PC-9 (cell line): ENCODE data around the gene SGCE. TPM values are rescaled to one million over a fixed set of nuclear protein-coding genes. Genes with fewer than 3 reads are reported as not detected.

Experiments
- BruUV-seq: library from RNA; stranded (reverse); fragments of 400-500 nt; replicated peaks from 2 replicates; lab custom pipeline; 2021; lab: Mats Ljungman, UMichigan
- CTCF ChIA-PET: fragments of 300-600 bp; sonication (Branson Sonifier 250); formaldehyde crosslinking; loops from one replicate; lab custom pipeline; 2022; ENCODE audit warnings: antibody characterized with exemption; lab: Charles Lee
- POLR2A ChIA-PET: fragments of 300-600 bp; sonication (Branson Sonifier 250); formaldehyde crosslinking; loops from one replicate; lab custom pipeline; 2022; ENCODE audit warnings: antibody characterized with exemption; ENCODE audit not compliant: unreplicated experiment; lab: Charles Lee
- DNase-seq, 2 experiments: peaks; one replicate each; pipeline versions ENCODE4 v3.0.0 to v3.0.0-alpha.2; 2015 to 2022; ENCODE audit warnings: mixed read lengths in 1 of 2
- H2AFZ ChIP-seq: fragments of 200-600 bp; sonication (generic); 2 replicates; pipeline ENCODE4 v1.8.1; 2017; ENCODE audit warnings: antibody characterized with exemption
- H3F3A ChIP-seq: fragments of 200-600 bp; sonication (generic); 2 replicates; pipeline ENCODE4 v1.8.1; 2017; ENCODE audit warnings: antibody characterized with exemption, mild to moderate bottlenecking, low read depth; ENCODE audit not compliant: insufficient read depth
- H3K27ac ChIP-seq: fragments of 200-600 bp; sonication (generic); 2 replicates; pipeline ENCODE4 v1.6.1; 2016; ENCODE audit warnings: mixed run types
- H3K27me3 ChIP-seq: fragments of 200-600 bp; sonication (generic); 2 replicates; pipeline ENCODE4 v1.6.1; 2016; ENCODE audit warnings: low read depth, mixed run types; ENCODE audit not compliant: insufficient read depth
- H3K36me3 ChIP-seq: fragments of 200-600 bp; sonication (generic); 2 replicates; pipeline ENCODE4 v1.6.1; 2016; ENCODE audit warnings: low read depth, mixed run types
- H3K4me1 ChIP-seq: fragments of 200-600 bp; sonication (generic); replicated peaks from 2 replicates; pipeline ENCODE4 v1.6.1; 2016; ENCODE audit warnings: mixed run types; ENCODE audit not compliant: insufficient read depth
- H3K4me2 ChIP-seq: fragments of 200-600 bp; sonication (generic); 2 replicates; pipeline ENCODE4 v1.6.1; 2017; ENCODE audit warnings: mixed run types
- H3K4me3 ChIP-seq: fragments of 200-600 bp; sonication (generic); 2 replicates; pipeline ENCODE4 v1.6.1; 2016; ENCODE audit warnings: mixed run types
- H3K79me2 ChIP-seq: fragments of 200-600 bp; sonication (generic); 2 replicates; pipeline ENCODE4 v1.6.1; 2017; ENCODE audit warnings: low read depth, mixed run types
- H3K9me2 ChIP-seq: fragments of 200-600 bp; sonication (generic); 2 replicates; pipeline ENCODE4 v1.8.1; 2017; ENCODE audit warnings: mild to moderate bottlenecking; ENCODE audit not compliant: insufficient read depth
- H3K9me3 ChIP-seq: fragments of 200-600 bp; sonication (generic); 2 replicates; pipeline ENCODE4 v1.8.1; 2016; ENCODE audit warnings: low read depth; ENCODE audit not compliant: insufficient read depth
- H4K20me1 ChIP-seq: fragments of 200-600 bp; sonication (generic); 2 replicates; pipeline ENCODE4 v1.8.1; 2017; ENCODE audit not compliant: insufficient read depth
- CTCF ChIP-seq: fragments of 200-600 bp; sonication (generic); conservative IDR thresholded peaks from 2 replicates; pipeline ENCODE4 v1.6.1; 2017; ENCODE audit warnings: mixed run types, antibody characterized with exemption, mild to moderate bottlenecking, moderate library complexity
- EZH2 ChIP-seq: fragments of 200-600 bp; sonication (generic); IDR thresholded peaks from 2 replicates; pipeline ENCODE4 v1.8.0; 2017; ENCODE audit warnings: antibody characterized with exemption, low read depth
- intact Hi-C: fragments of 100-400 bp; cut with micrococcal nuclease; formaldehyde crosslinking; loops from one replicate; pipeline ENCODE4 v1.10.0; 2022; ENCODE audit not compliant: unreplicated experiment
- total RNA-seq: library from RNA; stranded (reverse); gene quantifications from 2 replicates; pipeline ENCODE4 v1.2.3, GENCODE V29; 2021

SGCE gene
- total RNA-seq, 1 experiment from 2014 or later = 37.7 TPM

DNA sequence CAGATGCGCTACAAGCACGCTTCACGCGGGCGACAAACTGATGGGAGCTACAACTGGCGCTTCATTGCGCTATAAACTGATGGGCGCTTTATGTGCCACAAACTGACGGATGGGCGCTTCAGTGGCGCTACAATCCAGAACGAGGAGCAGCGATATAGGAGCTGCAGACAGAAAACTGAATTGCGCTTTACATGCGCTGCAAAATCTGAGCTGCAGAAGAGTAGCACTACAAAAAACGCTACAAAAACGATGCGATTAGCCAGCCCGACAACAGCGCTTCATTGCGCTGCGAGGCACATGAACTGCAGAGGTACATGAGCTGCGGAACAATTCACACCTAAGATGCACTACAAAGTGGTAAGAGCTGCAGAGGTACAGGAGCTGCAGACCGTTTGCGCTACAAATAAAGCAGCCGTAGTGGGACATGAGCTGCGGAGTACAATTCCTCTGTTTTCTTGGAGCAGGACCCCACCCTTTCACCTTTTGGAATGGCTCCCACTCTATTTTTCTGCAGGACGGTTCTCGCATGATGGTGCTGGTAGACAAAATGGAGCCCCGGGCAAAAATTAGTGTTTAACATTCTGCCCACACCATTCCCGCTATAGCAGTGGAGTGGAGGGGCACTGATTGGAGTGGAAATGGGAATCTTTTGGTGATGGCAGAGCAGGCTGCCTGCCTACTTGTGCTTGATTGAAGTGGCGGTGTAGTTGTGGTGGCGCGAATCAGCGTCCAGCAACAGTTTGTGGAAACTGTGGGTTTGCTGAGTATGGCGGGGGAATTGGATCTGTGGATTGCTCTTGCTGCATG is 1.2 kb upstream of the SGCE start:
- Histone ChIP-seq H3K4me1 (peaks cover 19% of the 10 kb centered on the region), H3K36me3 (no peaks in the 10 kb centered on the region), H3K9me3 (no peaks in the 10 kb centered on the region; the same call in 1 of the 2 replicates), H3F3A (peaks cover 18% of the 10 kb centered on the region), H3K27ac (no peak overlapping the region), H4K20me1 (no peaks in the 10 kb centered on the region), H3K9me2 (no peaks in the 10 kb centered on the region), H2AFZ (peak overlapping the region; percentile 64; the same call in 1 of the 2 replicates), H3K27me3 (no peaks in the 10 kb centered on the region), H3K4me3 (peak overlapping the region; percentile 94; the same call in 1 of the 2 replicates), H3K79me2 (peaks cover 16% of the 10 kb centered on the region), H3K4me2 (peak overlapping the region; percentile 51)
- intact Hi-C loops = loop anchor here (1.0 to 10.0 kb wide), 7 partner anchors 40 to 588 kb away; no protein-coding TSS in a partner anchor
- CTCF ChIA-PET = interaction anchor here (0.6 to 1.0 kb wide), 3 partner anchors 78 to 322 kb away, joined by 3 to 4 read pairs (median 4); no protein-coding TSS in a partner anchor
- POLR2A ChIA-PET = no interaction called here
- BruUV-seq = no TSS peak
- DNase-seq = peak in 1 of 2 experiments; percentile 3
- no peak for TF ChIP-seq EZH2
- TF ChIP-seq CTCF = no peak

- H3K36me3 ChIP-seq = no peaks in the 10 kb centered on the region
- ChIA-PET CTCF (interaction anchor here (0.6 to 1.3 kb wide), 4 partner anchors 77 to 543 kb away, joined by 3 to 4 read pairs (median 4); no protein-coding TSS in a partner anchor), POLR2A (no interaction called here)
- no peak overlapping the region for H3K27ac ChIP-seq
- no peaks in the 10 kb centered on the region for H3K9me2 ChIP-seq
- TF ChIP-seq CTCF (no peak), EZH2 (no peak)
- peaks cover 18% of the 10 kb centered on the region for H3F3A ChIP-seq
- BruUV-seq = TSS peak; percentile 86
- peaks cover 16% of the 10 kb centered on the region for H3K79me2 ChIP-seq
- H3K4me2 ChIP-seq = peak overlapping the region; percentile 51
- H3K27me3 ChIP-seq = no peaks in the 10 kb centered on the region
- DNase-seq = no peak
- peak overlapping the region; percentile 64; the same call in 1 of the 2 replicates for H2AFZ ChIP-seq
- no peaks in the 10 kb centered on the region; the same call in 1 of the 2 replicates for H3K9me3 ChIP-seq
- intact Hi-C loops = loop anchor here (1.0 to 10.0 kb wide), 7 partner anchors 41 to 588 kb away; no protein-coding TSS in a partner anchor
- peak overlapping the region; percentile 94; the same call in 1 of the 2 replicates for H3K4me3 ChIP-seq
- H3K4me1 ChIP-seq = peaks cover 19% of the 10 kb centered on the region
- H4K20me1 ChIP-seq = no peaks in the 10 kb centered on the region
Observed at GRCh38 chr7:94656658-94656924, 658 bp upstream of the SGCE start.

- H3K9me3 ChIP-seq = no peaks in the 10 kb centered on the region; the same call in 1 of the 2 replicates
- ChIA-PET POLR2A (no interaction called here), CTCF (interaction anchor here (0.7 to 1.3 kb wide), 5 partner anchors 35 to 679 kb away, joined by 3 to 9 read pairs (median 3); no protein-coding TSS in a partner anchor)
- peaks cover 18% of the 10 kb centered on the region for H3F3A ChIP-seq
- H3K4me3 ChIP-seq = peak overlapping the region; percentile 94
- peak in 1 of 2 experiments; percentile 19 for DNase-seq
- no peak overlapping the region for H3K27ac ChIP-seq
- no peaks in the 10 kb centered on the region for H3K36me3 ChIP-seq
- TSS peak; percentile 57 for BruUV-seq
- H4K20me1 ChIP-seq = no peaks in the 10 kb centered on the region
- H3K4me2 ChIP-seq = peak overlapping the region; percentile 83
- peaks cover 19% of the 10 kb centered on the region for H3K4me1 ChIP-seq
- TF ChIP-seq EZH2 (no peak), CTCF (no peak)
- no peaks in the 10 kb centered on the region for H3K27me3 ChIP-seq
- peaks cover 16% of the 10 kb centered on the region for H3K79me2 ChIP-seq
- H3K9me2 ChIP-seq = no peaks in the 10 kb centered on the region
- intact Hi-C loops = loop anchor here (2.0 to 10.0 kb wide), 7 partner anchors 42 to 590 kb away; no protein-coding TSS in a partner anchor
- H2AFZ ChIP-seq = peak overlapping the region; percentile 97
Observed at GRCh38 chr7:94655126-94655847, 646 bp downstream of the SGCE start.
